WERI-Rb-1 (cell line): ENCODE results near the gene PLPP7.

Source experiments
- DNase-seq: peaks from one replicate; pipeline ENCODE4 v3.0.0-alpha.2; 2020
- H3K27ac ChIP-seq: fragments of 250-450 bp; sonication (Bioruptor Pico); 2 replicates; pipeline ENCODE4 v1.5.1; 2020; ENCODE audit warnings: mild to moderate bottlenecking, moderate library complexity
- H3K27me3 ChIP-seq: fragments of 250-450 bp; sonication (Bioruptor Pico); 2 replicates; pipeline ENCODE4 v1.5.1; 2021; ENCODE audit warnings: mild to moderate bottlenecking, low read depth, moderate library complexity; ENCODE audit not compliant: insufficient read depth, severe bottlenecking
- H3K36me3 ChIP-seq: fragments of 250-450 bp; sonication (Bioruptor Pico); 2 replicates; pipeline ENCODE4 v1.5.1; 2020; ENCODE audit warnings: mild to moderate bottlenecking, moderate library complexity
- H3K4me3 ChIP-seq: 2 replicates; pipeline ENCODE4 v1.5.1; 2011; ENCODE audit warnings: low read depth, mild to moderate bottlenecking, control low read depth, low read length
- H3K9me3 ChIP-seq: fragments of 250-450 bp; sonication (Bioruptor Pico); 2 replicates; pipeline ENCODE4 v1.5.1; 2021; ENCODE audit warnings: mild to moderate bottlenecking, moderate library complexity; ENCODE audit not compliant: severe bottlenecking
- CTCF ChIP-seq: IDR thresholded peaks from 2 replicates; pipeline ENCODE4 v1.5.1; 2011; ENCODE audit warnings: low read depth, mild to moderate bottlenecking, control low read depth, inconsistent platforms, low read length

Gene PLPP7

DNA sequence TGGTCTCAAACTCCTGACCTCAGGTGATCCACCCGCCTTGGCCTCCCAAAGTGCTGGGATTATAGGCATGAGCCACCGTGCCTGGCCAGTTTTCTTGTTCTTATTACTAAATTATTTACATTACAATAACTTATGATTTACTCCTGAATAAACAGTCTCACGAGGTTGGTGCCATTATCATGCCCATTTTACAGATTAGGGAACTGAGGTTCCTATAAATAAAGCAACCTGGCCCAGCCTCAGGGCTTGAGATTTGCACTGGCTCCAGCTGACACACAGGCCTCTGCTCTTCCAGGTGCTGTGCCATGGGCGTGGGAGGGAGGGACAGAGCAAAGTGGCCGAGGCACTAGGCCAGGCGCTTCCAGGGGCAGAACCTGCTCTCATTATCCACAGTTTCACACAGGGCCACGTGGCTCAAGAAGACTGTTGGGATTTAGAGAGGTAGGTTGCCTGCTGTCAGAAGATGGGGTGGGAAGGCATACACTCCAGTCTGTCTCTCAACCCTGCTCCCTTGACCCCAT, 2.3 kb downstream of the PLPP7 start:
- Histone ChIP-seq H3K4me3 (no peak overlapping the region), H3K36me3 (no peaks in the 10 kb centered on the region; the same call in 1 of the 2 replicates), H3K27me3 (no peaks in the 10 kb centered on the region), H3K27ac (no peak overlapping the region), H3K9me3 (peaks cover 2% of the 10 kb centered on the region)
- no peak for DNase-seq
- TF ChIP-seq CTCF: no peak

- TF ChIP-seq CTCF: no peak
- no peak overlapping the region for H3K27ac ChIP-seq
- H3K27me3 ChIP-seq: no peaks in the 10 kb centered on the region
- no peak overlapping the region for H3K4me3 ChIP-seq
- no peaks in the 10 kb centered on the region; the same call in 1 of the 2 replicates for H3K36me3 ChIP-seq
- peaks cover 2% of the 10 kb centered on the region for H3K9me3 ChIP-seq
- DNase-seq: no peak
Observed at GRCh38 chr9:131292937-131293336, 3.4 kb downstream of the PLPP7 start.

DNA sequence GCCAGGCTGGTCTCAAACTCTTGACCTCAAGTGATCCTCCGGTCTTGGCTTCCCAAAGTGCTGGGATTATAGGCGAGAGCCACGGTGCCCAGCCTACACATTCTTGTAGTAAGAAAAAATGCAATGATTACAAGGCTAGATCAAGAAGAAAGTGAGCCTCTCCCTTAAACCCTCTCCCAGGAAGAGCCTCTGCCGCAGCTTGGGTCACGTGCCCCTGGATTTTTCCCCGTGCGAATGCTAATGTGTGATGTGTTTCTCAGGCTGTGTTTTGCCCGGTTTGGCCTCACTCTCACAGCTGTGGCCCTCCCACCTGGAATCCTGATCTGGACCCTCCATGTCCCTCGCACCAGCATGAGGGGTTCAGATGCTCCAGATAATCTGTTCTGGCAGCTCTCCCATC, 6.9 kb downstream of the PLPP7 start:
- DNase-seq: no peak
- no peak overlapping the region for H3K4me3 ChIP-seq
- peak overlapping the region; percentile 48 for H3K27ac ChIP-seq
- TF ChIP-seq CTCF: no peak
- no peaks in the 10 kb centered on the region; the same call in 1 of the 2 replicates for H3K36me3 ChIP-seq
- no peaks in the 10 kb centered on the region for H3K27me3 ChIP-seq
- H3K9me3 ChIP-seq: peaks cover 2% of the 10 kb centered on the region

- peaks cover 2% of the 10 kb centered on the region for H3K9me3 ChIP-seq
- no peak overlapping the region for H3K4me3 ChIP-seq
- no peak for TF ChIP-seq CTCF
- H3K27me3 ChIP-seq: no peaks in the 10 kb centered on the region
- peak overlapping the region; percentile 48 for H3K27ac ChIP-seq
- DNase-seq: no peak
- H3K36me3 ChIP-seq: no peaks in the 10 kb centered on the region; the same call in 1 of the 2 replicates
Observed at GRCh38 chr9:131296906-131297500, 7.5 kb downstream of the PLPP7 start.

DNA sequence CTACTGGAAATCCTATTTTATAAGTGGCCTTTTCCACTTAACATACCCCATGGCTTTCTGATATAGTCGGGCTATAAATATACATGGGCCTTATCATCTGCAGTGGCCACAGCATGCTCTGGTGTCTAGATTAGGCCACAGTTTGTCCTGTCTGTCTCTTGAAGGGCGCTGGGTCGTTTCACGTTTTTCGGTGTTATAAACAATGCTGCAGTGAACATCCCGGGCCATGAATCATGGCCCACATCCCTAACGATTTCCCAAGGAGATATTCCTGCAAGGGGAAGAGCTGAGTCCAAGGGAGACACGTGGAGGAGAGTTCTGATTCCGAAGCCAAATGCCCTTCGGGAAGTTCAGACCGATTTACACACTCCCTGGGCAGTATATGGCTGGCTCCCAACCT, 8.4 kb downstream of the PLPP7 start:
- no peak for TF ChIP-seq CTCF
- no peaks in the 10 kb centered on the region; the same call in 1 of the 2 replicates for H3K36me3 ChIP-seq
- H3K27ac ChIP-seq: no peak overlapping the region
- DNase-seq: no peak
- H3K4me3 ChIP-seq: no peak overlapping the region
- no peaks in the 10 kb centered on the region for H3K27me3 ChIP-seq
- H3K9me3 ChIP-seq: no peaks in the 10 kb centered on the region

DNA sequence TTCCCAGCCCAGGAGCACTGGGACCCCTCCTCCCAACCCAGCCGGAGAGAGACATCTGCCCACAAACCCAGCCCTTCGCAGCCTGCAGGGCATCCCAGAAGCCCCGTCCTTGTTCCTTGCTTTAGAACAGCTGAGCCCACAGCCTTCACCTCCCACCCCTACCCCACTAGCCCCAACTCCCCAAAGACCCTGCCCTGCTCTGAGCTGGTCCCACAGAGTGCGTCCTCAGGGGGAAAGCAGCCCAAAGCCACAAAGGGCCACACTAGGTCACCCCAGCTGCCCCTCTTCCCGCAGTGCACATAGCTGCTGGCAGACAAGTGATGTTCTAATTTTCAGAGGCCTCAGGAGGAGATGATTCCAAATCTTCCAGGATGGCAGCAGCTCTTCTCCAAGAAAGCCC, 8.8 kb downstream of the PLPP7 start:
- no peak overlapping the region for H3K4me3 ChIP-seq
- no peaks in the 10 kb centered on the region; the same call in 1 of the 2 replicates for H3K36me3 ChIP-seq
- H3K9me3 ChIP-seq: no peaks in the 10 kb centered on the region
- H3K27ac ChIP-seq: no peak overlapping the region
- no peak for TF ChIP-seq CTCF
- no peaks in the 10 kb centered on the region for H3K27me3 ChIP-seq
- no peak for DNase-seq
